Panc1 (cell line): Measurements from ENCODE around the gene SASH3.

ENCODE experiments used
- CTCF ChIP-seq: fragments of 450-650 bp; IDR thresholded peaks from 2 replicates; pipeline ENCODE4 v1.5.1; 2017; ENCODE audit warnings: mild to moderate bottlenecking
- POLR2AphosphoS5 ChIP-seq: IDR thresholded peaks from 2 replicates; pipeline ENCODE4 v1.6.1; 2012; ENCODE audit warnings: mild to moderate bottlenecking, low read depth, low read length, moderate library complexity
- REST ChIP-seq, 2 experiments: IDR thresholded peaks; 2 replicates each; pipeline ENCODE4 v1.6.1; 2011 to 2012; ENCODE audit warnings: low read depth in 2 of 2, control low read depth in 1 of 2, low read length in 1 of 2, mild to moderate bottlenecking in 1 of 2, moderate library complexity in 1 of 2; ENCODE audit not compliant: insufficient read depth in 1 of 2
- SIN3A ChIP-seq: IDR thresholded peaks from 2 replicates; pipeline ENCODE4 v1.6.1; 2012; ENCODE audit warnings: low read depth, mild to moderate bottlenecking, low read length, moderate library complexity, borderline replicate concordance; ENCODE audit not compliant: insufficient read depth

- TF ChIP-seq CTCF = no peak
- TF ChIP-seq REST (IDR thresholded peaks at IDR 0.05; ENCODE audit: insufficient read depth in 1 of 2, low read depth in 2 of 2, low read length in 1 of 2) = no peak
- no peak for TF ChIP-seq POLR2AphosphoS5
- no peak for TF ChIP-seq SIN3A
These were observed 53.6 kb downstream of the SASH3 start for GRCh38 chrX:129833153-129833990.
